A549 treated with RU486 at 1 μM for 4 hours (cell line): ENCODE measurements around the gene PLD3. TPM values are rescaled to one million over a fixed set of nuclear protein-coding genes. Genes with fewer than 3 reads are reported as not detected.

Source experiments
- total RNA-seq: library from RNA; stranded (reverse); fragments of 200-300 nt; extraction: Qiagen RNA extraction; gene quantifications from 5 replicates; pipeline ENCODE4 v1.2.3, GENCODE V29; 2022; ENCODE audit warnings: low read depth

The PLD3 gene
- 235 to 282 TPM (median 255 TPM) in 5 replicates for total RNA-seq

GRCh38 chr19:40348125-40348913 lies at the start of gene PLD3, which contains the start of gene C19orf47:
PLD3 (plus strand) TSS chr19:40348695; CDS start chr19:40366484, 17,789 bp downstream.
C19orf47 (minus strand) TSS chr19:40348397; CDS start chr19:40341857, 6,540 bp downstream.

GRCh38 chr19:40390084-40390742 lies 41.7 kb downstream of the PLD3 start, which contains the start of gene HIPK4:
HIPK4 (minus strand) TSS chr19:40390181; CDS start chr19:40389902, 279 bp downstream.

GRCh38 chr19:40413291-40413845 lies 64.9 kb downstream of the PLD3 start, which contains the start of gene PRX:
PRX (minus strand) TSS chr19:40413378; CDS start chr19:40407932, 5,446 bp downstream.

DNA sequence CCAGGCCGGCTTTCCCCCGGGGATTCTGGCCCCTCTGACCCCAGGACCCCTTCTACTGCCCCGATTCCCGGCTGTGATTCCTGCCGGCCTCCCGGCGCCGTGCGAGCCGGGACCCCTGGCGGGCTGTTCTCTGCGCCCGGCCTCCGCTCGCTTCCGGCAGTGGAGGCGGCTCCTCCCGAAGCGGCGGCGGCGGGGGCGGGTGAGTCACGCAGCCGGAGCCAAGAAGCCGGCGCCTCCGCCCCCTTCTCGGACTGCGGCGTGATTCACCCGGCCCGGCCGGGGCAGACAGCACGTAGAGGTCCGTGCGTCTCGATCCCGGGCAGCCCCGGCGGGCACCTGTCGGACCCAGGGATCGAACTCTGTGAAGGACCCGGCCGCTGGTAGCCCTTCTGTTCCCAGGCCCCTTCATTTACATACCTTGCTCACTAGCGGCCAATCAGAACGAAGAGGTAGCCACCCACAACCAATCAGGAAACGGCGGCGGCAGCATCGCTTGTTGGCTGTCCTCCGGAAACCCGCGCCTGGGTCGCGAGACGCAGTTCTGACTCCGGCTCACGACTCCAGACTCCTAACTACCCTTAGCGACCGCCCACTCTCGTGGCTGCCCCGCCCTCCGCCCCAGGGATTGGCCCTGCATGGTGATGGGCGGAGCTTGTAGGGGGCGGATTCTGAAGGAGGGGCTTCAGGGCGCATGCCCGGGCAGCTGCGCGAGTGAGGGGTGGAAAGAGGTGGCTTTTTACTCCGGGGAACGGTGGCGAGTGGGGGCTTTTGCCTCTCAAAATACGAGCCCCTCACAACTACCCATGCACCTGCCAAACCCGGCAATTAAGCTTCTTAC lies 77.2 kb downstream of the PLD3 start, which contains the start of gene SERTAD1:
Gene SERTAD1 (minus strand): TSS at position 543 of the 838 bp plus-strand sequence. CDS start 2,446 bp downstream, outside the sequence.

Other genes with a start within 250 kb of the PLD3 start
- 13.3 to 19.3 TPM (median 17.7 TPM) in 5 replicates for gene MAP3K10, start 157.3 kb upstream of the PLD3 start, total RNA-seq
- gene TTC9B, start 130.3 kb upstream of the PLD3 start, total RNA-seq = 0.14 to 0.81 TPM (median 0.51 TPM) in 5 replicates
- gene CCNP, start 122.0 kb upstream of the PLD3 start, total RNA-seq = 0.14 to 0.63 TPM (median 0.34 TPM) in 4 of 5 replicates, not detected in the other
- 119 to 188 TPM (median 159 TPM) in 5 replicates for gene AKT2, start 63.4 kb upstream of the PLD3 start, total RNA-seq
- 26.1 to 33.2 TPM (median 31.8 TPM) in 5 replicates for gene C19orf47, start 298 bp upstream of the PLD3 start, total RNA-seq
- gene HIPK4, start 41.5 kb downstream of the PLD3 start, total RNA-seq = 0.15 to 0.32 TPM (median 0.19 TPM) in 5 replicates
- gene PRX, start 64.7 kb downstream of the PLD3 start, total RNA-seq = 1.2 to 1.7 TPM (median 1.3 TPM) in 5 replicates
- gene SERTAD1, start 77.3 kb downstream of the PLD3 start, total RNA-seq = 24.4 to 39.2 TPM (median 32.1 TPM) in 5 replicates
- 37.9 to 45.3 TPM (median 38.7 TPM) in 5 replicates for gene SERTAD3, start 95.6 kb downstream of the PLD3 start, total RNA-seq
- gene BLVRB, start 117.0 kb downstream of the PLD3 start, total RNA-seq = 233 to 340 TPM (median 311 TPM) in 5 replicates
- gene SPTBN4, start 118.3 kb downstream of the PLD3 start, total RNA-seq = 0.59 to 1.3 TPM (median 0.90 TPM) in 5 replicates
- 99.0 to 162 TPM (median 140 TPM) in 5 replicates for gene SHKBP1, start 228.2 kb downstream of the PLD3 start, total RNA-seq